Measurements from ENCODE around the gene PANK2. TPM values are rescaled to one million over a fixed set of nuclear protein-coding genes. Genes with fewer than 3 reads are reported as not detected.

Gene PANK2
- total and polyA plus RNA-seq, 10 of the 15 experiments (the other 5 are each of a cell fraction or from before 2014, with no cell fraction given), result 13.2 to 43.4 (median 33.3) TPM

- TF ChIP-seq CBX3 (IDR thresholded peaks at IDR 0.05; ENCODE audit: borderline replicate concordance, low read depth), result no peak
- no peak for TF ChIP-seq CHD1 (IDR thresholded peaks at IDR 0.05; ENCODE audit: low read depth, low read length)
- no peak for TF ChIP-seq RFX5 (IDR thresholded peaks at IDR 0.05; ENCODE audit: low read depth, low read length)
Observed at GRCh38 chr20:3929713-3930060, 40.5 kb downstream of the PANK2 start (continued).

GRCh38 chr20:3930265-3931206 lies 41.3 kb downstream of the PANK2 start:
- Histone ChIP-seq H4K20me1 (ENCODE audit: control insufficient read depth, insufficient read depth) (no peaks in the 10 kb centered on the region), H2AFZ (ENCODE audit: control insufficient read depth, low read depth, low read length) (no peak overlapping the region), H3K79me2 (ENCODE audit: control insufficient read depth, insufficient read depth, low read length) (no peaks in the 10 kb centered on the region), H3K9me3 (replicated peaks; ENCODE audit: control insufficient read depth, insufficient read depth, low read length) (no peaks in the 10 kb centered on the region), H3K27me3 (replicated peaks in 1 of 2; ENCODE audit: control insufficient read depth in 2 of 2, insufficient read depth in 2 of 2, low read length in 1 of 2) (no peaks in the 10 kb centered on the region), H3K36me3 (ENCODE audit: control insufficient read depth in 2 of 2, insufficient read depth in 2 of 2, low read length in 1 of 2) (peaks cover 4 to 5% of the 10 kb centered on the region in 2 experiments; a peak in 3 of 4 replicates), H3K4me2 (ENCODE audit: control insufficient read depth, insufficient read depth) (no peak overlapping the region), H3K4me3 (no peak overlapping the region), H3K4me1 (ENCODE audit: control insufficient read depth, insufficient read depth, low read length) (peaks cover 7% of the 10 kb centered on the region), H3K27ac (ENCODE audit: control insufficient read depth, insufficient read depth) (no peak overlapping the region), H3K9ac (ENCODE audit: control insufficient read depth, insufficient read depth, low read length) (no peak overlapping the region)
- POLR2A ChIA-PET, result no interaction called here
- intact Hi-C loops (cut with micrococcal nuclease; ENCODE audit: unreplicated experiment), result no loop called here
- no TSS peak for BruUV-seq (replicated peaks)
- FAIRE-seq (no peak), ATAC-seq (no peak; the same call in none of the 3 replicates), DNase-seq (ENCODE audit: low read depth, low spot score) (no peak)
- SMC1A ChIA-PET (ENCODE audit: uncharacterized antibody, unreplicated experiment), result interaction anchor here (0.9 to 2.0 kb wide), 6 partner anchors 10 to 79 kb away, joined by 3 to 8 read pairs (median 4); no protein-coding TSS in a partner anchor
- in situ Hi-C loops (cut with MboI), result no loop called here
- 49% methylated on average over 6 of the region's 6 CpGs for WGBS (ENCODE audit: insufficient coverage, insufficient replicate concordance, low lambda C conversion rate, missing lambda C conversion rate)
- RAD21 ChIA-PET (ENCODE audit: unreplicated experiment), result no interaction called here
- CTCF ChIA-PET, result interaction anchor here (0.5 to 1.4 kb wide), 6 partner anchors 9 to 162 kb away, joined by 3 to 4 read pairs (median 3); partner anchors contain the start of gene SPEF1
- TF ChIP-seq POLR2A (IDR thresholded peaks at IDR 0.05; ENCODE audit: low read depth, low read length) (peak; percentile 45; the same call in 1 of the 2 replicates), CEBPB (IDR thresholded peaks at IDR 0.05; ENCODE audit: borderline replicate concordance in 1 of 2, low read depth in 2 of 2, low read length in 2 of 2) (no peak), MTA3 (IDR thresholded peaks at IDR 0.05; ENCODE audit: borderline replicate concordance, low read length) (peak; percentile 43; the same call in 1 of the 2 replicates), RAD51 (IDR thresholded peaks at IDR 0.05) (no peak), CREM (IDR thresholded peaks at IDR 0.05; ENCODE audit: low read depth) (no peak), SREBF1 (IDR thresholded peaks at IDR 0.05; ENCODE audit: low read length) (no peak), IRF5 (IDR thresholded peaks at IDR 0.05; ENCODE audit: borderline replicate concordance) (no peak), ZNF274 (IDR thresholded peaks at IDR 0.05; ENCODE audit: insufficient read depth, insufficient read length) (no peak), CUX1 (IDR thresholded peaks at IDR 0.05; ENCODE audit: insufficient replicate concordance, low read depth, low read length) (no peak), SKIL (IDR thresholded peaks at IDR 0.05; ENCODE audit: low read depth, poor library complexity, severe bottlenecking) (no peak)

Data from GM12878 (cell line).